PC-9 (cell line): ENCODE measurements around the gene RASSF3.

Source experiments
- CTCF ChIP-seq: fragments of 200-600 bp; sonication (generic); conservative IDR thresholded peaks from 2 replicates; pipeline ENCODE4 v1.6.1; 2017; ENCODE audit warnings: mixed run types, antibody characterized with exemption, mild to moderate bottlenecking, moderate library complexity
- EZH2 ChIP-seq: fragments of 200-600 bp; sonication (generic); IDR thresholded peaks from 2 replicates; pipeline ENCODE4 v1.8.0; 2017; ENCODE audit warnings: antibody characterized with exemption, low read depth

- TF ChIP-seq EZH2 (no peak), CTCF (no peak)
These were observed 72.4 kb downstream of the RASSF3 start for GRCh38 chr12:64682572-64683277.
